B cell (primary cell): ENCODE results near the gene VWCE. TPM values are rescaled to one million over a fixed set of nuclear protein-coding genes. Genes with fewer than 3 reads are reported as not detected.

Experiments
- ATAC-seq: fragments of 200-7000 bp; cut with Tn5 transposase; one replicate; pipeline ENCODE4 v1.10.0; 2021; ENCODE audit warnings: low read depth, mild to moderate bottlenecking, moderate number of reproducible peaks, moderate library complexity
- CTCF ChIA-PET: fragments of 350-600 bp; sonication (Branson Sonifier 250); formaldehyde crosslinking; loops from one replicate; lab custom pipeline; 2021; ENCODE audit warnings: antibody characterized with exemption, inconsistent platforms; lab: Charles Lee
- POLR2A ChIA-PET: fragments of 350-600 bp; sonication (Branson Sonifier 250); formaldehyde crosslinking; loops from one replicate; lab custom pipeline; 2021; ENCODE audit warnings: antibody characterized with exemption; lab: Charles Lee
- DNase-seq: peaks from one replicate; pipeline ENCODE4 v3.0.0; 2013
- H2AFZ ChIP-seq: 2 replicates; pipeline ENCODE4 v1.6.1; 2012; ENCODE audit warnings: mild to moderate bottlenecking, low read depth, low read length; ENCODE audit not compliant: insufficient read depth, poor library complexity, severe bottlenecking
- H3K27ac ChIP-seq, 2 donors: 1 replicate in 1 of 2; 2 replicates in 1 of 2; pipeline ENCODE4 v1.5.1; 2012 to 2013; ENCODE audit warnings: low read length in 2 of 2, mild to moderate bottlenecking in 2 of 2, moderate library complexity in 1 of 2
- H3K27me3 ChIP-seq, 4 experiments: fragments of 200-600 bp in 1 of 4; sonication (generic) in 1 of 4; replicated peaks in 1 of 4; 1 replicate in 2 of 4; 2 replicates in 2 of 4; pipeline versions ENCODE4 v1.6.1 to v1.7.0; 2013 to 2016; ENCODE audit warnings: low read length in 3 of 4, mild to moderate bottlenecking in 2 of 4, mixed read lengths in 1 of 4, moderate library complexity in 1 of 4; ENCODE audit not compliant: insufficient read depth in 4 of 4, control insufficient read depth in 3 of 4; ENCODE audit errors: control extremely low read depth in 1 of 4
- H3K36me3 ChIP-seq, 2 experiments: replicated peaks in 1 of 2; 1 replicate in 1 of 2; 2 replicates in 1 of 2; pipeline versions ENCODE4 v1.6.1 to v1.7.1; 2013; ENCODE audit warnings: low read length in 1 of 2; ENCODE audit not compliant: insufficient read depth in 2 of 2, control insufficient read depth in 1 of 2; ENCODE audit errors: control extremely low read depth in 1 of 2, extremely low read depth in 1 of 2
- H3K4me1 ChIP-seq, 2 donors: fragments of 200-600 bp in 1 of 2; sonication (generic) in 1 of 2; 1 replicate in 1 of 2; 2 replicates in 1 of 2; pipeline versions ENCODE4 v1.5.1 to v1.6.1; 2013 to 2017; ENCODE audit warnings: low read length in 2 of 2; ENCODE audit not compliant: control insufficient read depth in 2 of 2, insufficient read depth in 2 of 2
- H3K4me2 ChIP-seq: replicated peaks from 2 replicates; pipeline ENCODE3; 2012; ENCODE audit warnings: mild to moderate bottlenecking, low read depth, low read length; ENCODE audit not compliant: poor library complexity, severe bottlenecking
- H3K4me3 ChIP-seq, 5 experiments: fragments of 200-600 bp in 1 of 5; sonication (generic) in 1 of 5; 1 replicate in 3 of 5; 2 replicates in 2 of 5; pipeline versions ENCODE4 v1.5.1 to v1.7.0; 2011 to 2016; ENCODE audit warnings: low read length in 4 of 5, mild to moderate bottlenecking in 4 of 5, low read depth in 2 of 5, control low read depth in 1 of 5, moderate library complexity in 1 of 5; ENCODE audit not compliant: insufficient read depth in 1 of 5; ENCODE audit errors: control extremely low read depth in 1 of 5, extremely low read depth in 1 of 5
- H3K79me2 ChIP-seq: fragments of 200-600 bp; sonication (generic); one replicate; pipeline ENCODE4 v1.6.0; 2016; ENCODE audit warnings: low read length; ENCODE audit not compliant: control insufficient read depth, insufficient read depth
- H3K9ac ChIP-seq: fragments of 200-600 bp; sonication (generic); 2 replicates; pipeline ENCODE4 v1.6.1; 2017; ENCODE audit warnings: mild to moderate bottlenecking, low read length, moderate library complexity
- H3K9me3 ChIP-seq, 3 donors: one replicate each; pipeline versions ENCODE4 v1.6.1 to v1.7.1; 2013; ENCODE audit warnings: low read length in 2 of 3; ENCODE audit not compliant: control insufficient read depth in 2 of 3, insufficient read depth in 1 of 3; ENCODE audit errors: control extremely low read depth in 1 of 3
- H4K20me1 ChIP-seq: 2 replicates; pipeline ENCODE4 v1.6.0; 2012; ENCODE audit warnings: mild to moderate bottlenecking, low read length; ENCODE audit not compliant: insufficient read depth, control insufficient read depth, poor library complexity, severe bottlenecking
- H3K27ac Mint-ChIP-seq: one replicate; pipeline ENCODE4 v1.8.0; 2021; ENCODE audit warnings: mixed read lengths
- H3K27me3 Mint-ChIP-seq: one replicate; pipeline ENCODE4 v1.8.0; 2021; ENCODE audit warnings: mixed read lengths
- H3K4me1 Mint-ChIP-seq: one replicate; pipeline ENCODE4 v1.8.0; 2021; ENCODE audit warnings: mixed read lengths
- H3K4me3 Mint-ChIP-seq: one replicate; pipeline ENCODE4 v1.8.0; 2021; ENCODE audit warnings: mixed read lengths
- H3K9me3 Mint-ChIP-seq: one replicate; pipeline ENCODE4 v1.8.0; 2022; ENCODE audit warnings: mixed read lengths; ENCODE audit not compliant: insufficient read depth
- EZH2 ChIP-seq: IDR thresholded peaks from 2 replicates; pipeline ENCODE4 v1.6.1; 2012; ENCODE audit warnings: borderline replicate concordance, low read depth, mild to moderate bottlenecking, moderate library complexity, low read length; ENCODE audit not compliant: insufficient read depth, poor library complexity, severe bottlenecking
- WGBS: methylation state at CpG from one replicate; pipeline ENCODE4 v1.1.5; 2013; ENCODE audit warnings: missing lambda C conversion rate; ENCODE audit not compliant: insufficient coverage; 5-methylcytosine and 5-hydroxymethylcytosine counted together
- intact Hi-C: fragments of 100-400 bp; cut with micrococcal nuclease; formaldehyde crosslinking; loops from one replicate; pipeline ENCODE4 v1.10.0; 2022
- polyA plus RNA-seq: library from polyadenylated mRNA; depleted of rRNA; stranded (reverse); fragments of >200 nt; gene quantifications from 2 replicates; pipeline ENCODE4 v1.2.3, GENCODE V29; 2012
- total RNA-seq, 2 donors: library from RNA; stranded (reverse); fragments of 120-200 nt in 1 of 2; gene quantifications; 1 replicate in 1 of 2; 2 replicates in 1 of 2; pipeline versions ENCODE4 v1.2.3 to v1.2.4, GENCODE V29; 2013 to 2022
- TF ChIP-seq, protein P1 (sequence below): fragments of 200-600 bp; IDR thresholded peaks from one replicate; pipeline ENCODE4 v1.8.0; 2022; ENCODE audit warnings: antibody characterized with exemption, mild to moderate bottlenecking

The VWCE gene
- total and polyA plus RNA-seq, 2 donors (not counting 1 experiment from before 2014, with no cell fraction given), result 0.37 to 0.39 TPM

DNA sequence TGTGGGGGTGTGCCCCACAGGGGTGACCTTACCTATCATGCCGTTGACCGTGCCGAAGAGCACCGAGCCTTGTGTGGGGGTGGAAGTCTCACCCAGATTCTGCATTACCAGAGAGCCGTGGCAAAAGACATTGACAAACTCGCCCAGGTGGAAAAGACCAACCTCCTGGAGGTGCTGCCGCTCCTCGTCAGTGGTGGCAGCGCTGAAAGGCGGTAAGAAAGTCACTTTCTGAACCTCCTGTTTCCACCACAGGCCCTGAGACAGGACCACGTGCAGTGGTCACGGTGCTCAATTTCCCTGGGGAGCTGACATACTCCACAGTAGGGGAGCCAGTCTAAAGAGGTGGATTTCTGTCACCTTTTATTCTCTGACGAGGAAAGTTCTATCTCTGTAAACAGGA is 7.4 kb upstream of the VWCE start:
- intact Hi-C loops, result no loop called here
- H3K4me1 Mint-ChIP-seq, result no peaks in the 10 kb centered on the region

DNA sequence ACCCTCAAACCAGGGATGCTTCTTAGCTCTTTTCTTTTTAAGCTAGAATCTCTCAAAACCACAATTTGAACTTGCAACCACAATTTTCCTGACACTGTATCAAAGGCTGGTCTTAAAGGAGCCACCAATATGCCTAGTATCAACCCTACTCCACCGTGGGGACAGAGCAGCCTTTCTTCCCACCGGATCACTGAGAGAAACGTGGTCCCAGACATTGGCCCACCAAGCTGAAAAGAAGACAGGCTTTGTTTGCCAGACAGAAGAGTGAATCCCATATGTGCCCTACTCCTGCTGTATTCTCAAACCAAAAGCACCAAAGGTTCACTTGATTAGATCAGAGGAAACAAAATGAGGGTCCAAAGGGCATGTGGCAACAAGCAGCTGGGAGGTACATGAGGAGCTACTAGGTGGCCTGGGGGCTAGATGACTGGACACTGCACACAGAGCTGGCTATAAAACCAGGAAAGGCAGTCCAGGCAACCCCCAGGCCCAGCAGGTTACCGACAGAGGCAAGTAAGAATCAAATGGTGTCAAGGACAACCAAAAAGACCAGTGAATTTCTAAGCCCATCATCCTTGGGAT is 3.6 kb upstream of the VWCE start:
- DNase-seq (no peak), ATAC-seq (no peak)
- no peaks in the 10 kb centered on the region for H3K27me3 Mint-ChIP-seq
- POLR2A ChIA-PET, result no interaction called here
- H3K9me3 Mint-ChIP-seq, result no peaks in the 10 kb centered on the region
- no peaks in the 10 kb centered on the region for H3K27me3 ChIP-seq
- intact Hi-C loops, result no loop called here
- H3K4me1 ChIP-seq, result peaks cover 8 to 16% of the 10 kb centered on the region in 2 donors
- H3K27ac ChIP-seq, result no peak overlapping the region
- no peak overlapping the region for H3K4me3 ChIP-seq
- CTCF ChIA-PET, result no interaction called here
- H3K27ac Mint-ChIP-seq, result no peak overlapping the region
- no peaks in the 10 kb centered on the region for H3K9me3 ChIP-seq
- H3K9ac ChIP-seq, result no peak overlapping the region
- H3K4me3 Mint-ChIP-seq, result no peak overlapping the region
- H4K20me1 ChIP-seq, result no peaks in the 10 kb centered on the region
- H2AFZ ChIP-seq, result no peak overlapping the region
- no peaks in the 10 kb centered on the region for H3K79me2 ChIP-seq
- TF ChIP-seq, protein P1, sequence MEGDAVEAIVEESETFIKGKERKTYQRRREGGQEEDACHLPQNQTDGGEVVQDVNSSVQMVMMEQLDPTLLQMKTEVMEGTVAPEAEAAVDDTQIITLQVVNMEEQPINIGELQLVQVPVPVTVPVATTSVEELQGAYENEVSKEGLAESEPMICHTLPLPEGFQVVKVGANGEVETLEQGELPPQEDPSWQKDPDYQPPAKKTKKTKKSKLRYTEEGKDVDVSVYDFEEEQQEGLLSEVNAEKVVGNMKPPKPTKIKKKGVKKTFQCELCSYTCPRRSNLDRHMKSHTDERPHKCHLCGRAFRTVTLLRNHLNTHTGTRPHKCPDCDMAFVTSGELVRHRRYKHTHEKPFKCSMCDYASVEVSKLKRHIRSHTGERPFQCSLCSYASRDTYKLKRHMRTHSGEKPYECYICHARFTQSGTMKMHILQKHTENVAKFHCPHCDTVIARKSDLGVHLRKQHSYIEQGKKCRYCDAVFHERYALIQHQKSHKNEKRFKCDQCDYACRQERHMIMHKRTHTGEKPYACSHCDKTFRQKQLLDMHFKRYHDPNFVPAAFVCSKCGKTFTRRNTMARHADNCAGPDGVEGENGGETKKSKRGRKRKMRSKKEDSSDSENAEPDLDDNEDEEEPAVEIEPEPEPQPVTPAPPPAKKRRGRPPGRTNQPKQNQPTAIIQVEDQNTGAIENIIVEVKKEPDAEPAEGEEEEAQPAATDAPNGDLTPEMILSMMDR, result no peak
- no peak for TF ChIP-seq EZH2
- peaks cover 0 to 43% of the 10 kb centered on the region in 2 experiments for H3K36me3 ChIP-seq
- 90% methylated on average over 3 of the region's 4 CpGs for WGBS
- H3K4me2 ChIP-seq, result no peak overlapping the region
- peaks cover 8% of the 10 kb centered on the region for H3K4me1 Mint-ChIP-seq

More for the DNA sequence above, 7.4 kb upstream of the VWCE start:
- H3K4me3 ChIP-seq, result no peak overlapping the region
- DNase-seq (no peak), ATAC-seq (no peak)
- Mint-ChIP-seq H3K27me3 (no peaks in the 10 kb centered on the region), H3K9me3 (no peaks in the 10 kb centered on the region), H3K4me3 (no peak overlapping the region), H3K27ac (no peak overlapping the region)
- no peaks in the 10 kb centered on the region for H3K27me3 ChIP-seq
- ChIA-PET POLR2A (no interaction called here), CTCF (no interaction called here)
- H3K9ac ChIP-seq, result no peak overlapping the region
- H3K9me3 ChIP-seq, result no peaks in the 10 kb centered on the region
- H3K79me2 ChIP-seq, result no peaks in the 10 kb centered on the region
- 96% methylated on average over 9 of the region's 13 CpGs for WGBS
- H3K36me3 ChIP-seq, result peaks cover 0 to 76% of the 10 kb centered on the region in 2 experiments
- H3K27ac ChIP-seq, result no peak overlapping the region
- no peak overlapping the region for H3K4me2 ChIP-seq
- H2AFZ ChIP-seq, result no peak overlapping the region
- H3K4me1 ChIP-seq, result no peaks in the 10 kb centered on the region
- TF ChIP-seq, protein P1, result no peak
- TF ChIP-seq EZH2, result no peak
- H4K20me1 ChIP-seq, result no peaks in the 10 kb centered on the region
